Cardiac fibroblast (primary cell): ENCODE data around the gene CDH2.

ENCODE experiments used
- DNase-seq, 2 donors: peaks; one replicate each; pipeline versions ENCODE4 v3.0.0 to v3.0.0-alpha.2; 2010; ENCODE audit warnings: low read depth in 2 of 2
- H3K4me3 ChIP-seq, 2 donors: replicated peaks in 1 of 2; 1 replicate in 1 of 2; 2 replicates in 1 of 2; pipeline ENCODE4 v1.5.1; 2011; ENCODE audit warnings: low read depth in 2 of 2, low read length in 2 of 2, mild to moderate bottlenecking in 2 of 2, moderate library complexity in 1 of 2
- CTCF ChIP-seq: IDR thresholded peaks from one replicate; pipeline ENCODE4 v1.5.1; 2011; ENCODE audit warnings: low read depth, mild to moderate bottlenecking, low read length, inconsistent platforms

The CDH2 gene

DNA sequence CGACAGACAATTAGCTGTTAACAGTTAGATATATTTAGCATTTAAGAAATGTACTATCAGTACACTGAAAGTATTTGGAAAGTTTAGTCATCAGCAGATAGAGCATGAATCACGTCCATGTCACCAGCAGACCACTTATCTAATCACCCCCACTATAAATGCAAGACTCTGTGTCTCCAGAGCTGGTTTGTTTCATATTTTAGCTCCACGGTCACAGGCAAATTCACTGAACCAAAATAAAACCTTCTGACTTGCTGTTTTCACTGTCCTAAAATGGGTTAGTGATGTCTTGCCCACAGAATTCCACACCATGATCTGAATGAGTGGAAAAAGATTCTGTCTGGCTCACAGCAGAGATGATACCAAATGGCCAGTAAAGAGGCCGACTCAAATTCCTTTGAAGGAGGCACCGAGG, 64.9 kb downstream of the CDH2 start:
- DNase-seq = peak; percentile 70 to 75
- H3K4me3 ChIP-seq = no peak overlapping the region
- TF ChIP-seq CTCF = no peak

GRCh38 chr18:28110924-28111323, 66.0 kb downstream of the CDH2 start:
- no peak for TF ChIP-seq CTCF
- DNase-seq = no peak
- H3K4me3 ChIP-seq = no peak overlapping the region

- DNase-seq = peak; percentile 25 to 27
These were observed 67.0 kb downstream of the CDH2 start for GRCh38 chr18:28109781-28110560.

GRCh38 chr18:28108814-28109213, 68.1 kb downstream of the CDH2 start:
- DNase-seq = peak; percentile 35 to 53
- TF ChIP-seq CTCF = no peak
- H3K4me3 ChIP-seq = no peak overlapping the region

More at GRCh38 chr18:28109781-28110560, 67.0 kb downstream of the CDH2 start:
- H3K4me3 ChIP-seq = no peak overlapping the region
- TF ChIP-seq CTCF = no peak

GRCh38 chr18:28108254-28108653, 68.7 kb downstream of the CDH2 start:
- no peak for TF ChIP-seq CTCF
- no peak for DNase-seq
- H3K4me3 ChIP-seq = no peak overlapping the region

GRCh38 chr18:28099237-28099636, 77.7 kb downstream of the CDH2 start:
- no peak overlapping the region for H3K4me3 ChIP-seq
- TF ChIP-seq CTCF = no peak
- no peak for DNase-seq

GRCh38 chr18:28095631-28096030, 81.3 kb downstream of the CDH2 start:
- TF ChIP-seq CTCF = no peak
- DNase-seq = peak; percentile 18 to 60
- no peak overlapping the region for H3K4me3 ChIP-seq
